Neural cell (in vitro differentiated cells): ENCODE data around the gene CYB561D1. TPM values are rescaled to one million over a fixed set of nuclear protein-coding genes. Genes with fewer than 3 reads are reported as not detected.
A peak's percentile ranks its signal among the peaks of the same experiment; 100 is the strongest.

Source experiments
- H2AFZ ChIP-seq: fragments of 200-600, 300-800 bp; sonication (generic), shearing (Covaris generic); 2 replicates; pipeline ENCODE4 v1.6.0; 2014; ENCODE audit warnings: low read depth, mild to moderate bottlenecking, antibody characterized with exemption, low read length, moderate library complexity
- H3F3A ChIP-seq: fragments of 200-600 bp; shearing (Covaris generic); 2 replicates; pipeline ENCODE4 v1.6.1; 2016; ENCODE audit warnings: mild to moderate bottlenecking, moderate library complexity, mixed read lengths, antibody characterized with exemption, low read length; ENCODE audit not compliant: insufficient read depth, poor library complexity, severe bottlenecking
- H3K27ac ChIP-seq: fragments of 200-600, 300-800 bp; sonication (generic), shearing (Covaris generic); 2 replicates; pipeline ENCODE4 v1.5.1; 2014; ENCODE audit warnings: mild to moderate bottlenecking, low read length, moderate library complexity
- H3K27me3 ChIP-seq: fragments of 300-800, 200-600 bp; sonication (generic), shearing (Covaris generic); 2 replicates; pipeline ENCODE4 v1.6.0; 2014; ENCODE audit warnings: mild to moderate bottlenecking, low read depth, low read length, moderate library complexity; ENCODE audit not compliant: insufficient read depth
- H3K36me3 ChIP-seq: fragments of 300-800, 200-600 bp; sonication (generic), shearing (Covaris generic); 2 replicates; pipeline ENCODE4 v1.5.1; 2014; ENCODE audit warnings: mild to moderate bottlenecking, antibody characterized with exemption, low read length, moderate library complexity; ENCODE audit not compliant: insufficient read depth
- H3K4me2 ChIP-seq: fragments of 300-800, 200-600 bp; sonication (generic), shearing (Covaris generic); 2 replicates; pipeline ENCODE4 v1.6.0; 2014; ENCODE audit warnings: mild to moderate bottlenecking, low read length
- H3K4me3 ChIP-seq: fragments of 300-800, 200-600 bp; sonication (generic), shearing (Covaris generic); 2 replicates; pipeline ENCODE4 v1.5.1; 2014; ENCODE audit warnings: mild to moderate bottlenecking, low read length, moderate library complexity
- H3K79me2 ChIP-seq: fragments of 200-600 bp; shearing (Covaris generic); replicated peaks from 2 replicates; pipeline ENCODE4 v1.6.0; 2014; ENCODE audit warnings: mild to moderate bottlenecking, low read length, moderate library complexity; ENCODE audit not compliant: insufficient read depth
- H3K9ac ChIP-seq: fragments of 300-800, 200-600 bp; sonication (generic), shearing (Covaris generic); 2 replicates; pipeline ENCODE4 v1.6.1; 2016; ENCODE audit warnings: mild to moderate bottlenecking, low read length, mixed read lengths
- H3K9me2 ChIP-seq: fragments of 200-600 bp; shearing (Covaris generic); 2 replicates; pipeline ENCODE4 v1.6.1; 2016; ENCODE audit warnings: mild to moderate bottlenecking, low read length, mixed read lengths; ENCODE audit not compliant: insufficient read depth
- H3K9me3 ChIP-seq: fragments of 200-600, 300-800 bp; sonication (generic), shearing (Covaris generic); 2 replicates; pipeline ENCODE4 v1.6.1; 2016; ENCODE audit warnings: mild to moderate bottlenecking, mixed run types, low read length, moderate library complexity, mixed read lengths
- H4K20me1 ChIP-seq: fragments of 200-600 bp; shearing (Covaris generic); 2 replicates; pipeline ENCODE4 v1.6.1; 2016; ENCODE audit warnings: mild to moderate bottlenecking, mixed run types; ENCODE audit not compliant: insufficient read depth
- EP300 ChIP-seq: fragments of 450-650 bp; conservative IDR thresholded peaks from 2 replicates; pipeline ENCODE4 v1.6.1; 2014; ENCODE audit warnings: antibody characterized with exemption, mild to moderate bottlenecking, moderate library complexity; ENCODE audit not compliant: poor library complexity, severe bottlenecking
- EZH2 ChIP-seq: fragments of 200-600, 300-800 bp; shearing (Covaris generic), sonication (generic); IDR thresholded peaks from 2 replicates; pipeline ENCODE4 v1.6.1; 2014; ENCODE audit warnings: antibody characterized with exemption, low read length, borderline replicate concordance, mild to moderate bottlenecking; ENCODE audit not compliant: insufficient read depth, poor library complexity, severe bottlenecking
- MXI1 ChIP-seq: fragments of 450-650 bp; conservative IDR thresholded peaks from 2 replicates; pipeline ENCODE4 v1.6.1; 2014; ENCODE audit warnings: antibody characterized with exemption, mild to moderate bottlenecking; ENCODE audit not compliant: poor library complexity, severe bottlenecking
- POLR2AphosphoS5 ChIP-seq: IDR thresholded peaks from 2 replicates; pipeline ENCODE4 v1.6.1; 2012
- RAD21 ChIP-seq: fragments of 450-650 bp; conservative IDR thresholded peaks from 2 replicates; pipeline ENCODE4 v1.6.1; 2014; ENCODE audit warnings: antibody characterized with exemption, mild to moderate bottlenecking, moderate library complexity
- SMC3 ChIP-seq: fragments of 450-650 bp; conservative IDR thresholded peaks from 2 replicates; pipeline ENCODE4 v1.6.1; 2014; ENCODE audit warnings: antibody characterized with exemption, mild to moderate bottlenecking, moderate library complexity; ENCODE audit not compliant: poor library complexity
- TAF1 ChIP-seq: IDR thresholded peaks from 2 replicates; pipeline ENCODE4 v1.6.1; 2012; ENCODE audit warnings: low read depth
- polyA plus RNA-seq: library from polyadenylated mRNA; depleted of rRNA; stranded (reverse); fragments of >200 nt; gene quantifications from 2 replicates; pipeline ENCODE4 v1.2.3, GENCODE V29; 2014
- TF ChIP-seq, protein P1 (sequence below): IDR thresholded peaks from 2 replicates; pipeline ENCODE4 v1.6.1; 2012; ENCODE audit warnings: borderline replicate concordance
- TF ChIP-seq, protein P2 (sequence below): fragments of 450-650 bp; IDR thresholded peaks from 2 replicates; pipeline ENCODE4 v1.5.1; 2014; ENCODE audit warnings: antibody characterized with exemption, mild to moderate bottlenecking, moderate library complexity; ENCODE audit not compliant: poor library complexity, severe bottlenecking

The CYB561D1 gene
- polyA plus RNA-seq, 1 donor from 2014 or later, result 7.2 TPM

DNA sequence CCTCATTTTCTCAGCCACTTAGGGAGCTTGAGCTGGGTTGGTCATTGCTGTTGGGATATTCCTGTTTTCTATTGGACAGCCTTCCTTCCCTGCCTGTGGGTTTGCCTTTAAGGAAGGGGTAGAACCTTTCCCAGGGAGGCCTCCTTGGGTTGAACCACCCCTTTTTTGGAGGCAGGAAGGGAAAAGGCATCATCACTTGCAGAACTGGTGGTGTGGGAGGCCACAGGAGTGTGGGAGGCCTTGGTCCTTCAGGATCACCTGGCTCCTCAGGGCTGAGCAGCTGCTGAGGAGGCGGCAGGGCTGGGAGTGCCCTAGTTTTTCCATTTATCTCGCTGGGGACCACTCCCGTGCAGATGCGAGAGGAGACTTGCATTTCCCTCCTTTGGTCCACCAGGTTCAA lies 667 bp upstream of the CYB561D1 start:
- no peaks in the 10 kb centered on the region for H3K27me3 ChIP-seq
- H3K4me3 ChIP-seq, result peak overlapping the region; percentile 95
- H4K20me1 ChIP-seq, result no peaks in the 10 kb centered on the region
- no peak overlapping the region for H2AFZ ChIP-seq
- no peaks in the 10 kb centered on the region for H3K79me2 ChIP-seq
- no peaks in the 10 kb centered on the region for H3F3A ChIP-seq
- H3K4me2 ChIP-seq, result no peak overlapping the region
- TF ChIP-seq, protein P1, sequence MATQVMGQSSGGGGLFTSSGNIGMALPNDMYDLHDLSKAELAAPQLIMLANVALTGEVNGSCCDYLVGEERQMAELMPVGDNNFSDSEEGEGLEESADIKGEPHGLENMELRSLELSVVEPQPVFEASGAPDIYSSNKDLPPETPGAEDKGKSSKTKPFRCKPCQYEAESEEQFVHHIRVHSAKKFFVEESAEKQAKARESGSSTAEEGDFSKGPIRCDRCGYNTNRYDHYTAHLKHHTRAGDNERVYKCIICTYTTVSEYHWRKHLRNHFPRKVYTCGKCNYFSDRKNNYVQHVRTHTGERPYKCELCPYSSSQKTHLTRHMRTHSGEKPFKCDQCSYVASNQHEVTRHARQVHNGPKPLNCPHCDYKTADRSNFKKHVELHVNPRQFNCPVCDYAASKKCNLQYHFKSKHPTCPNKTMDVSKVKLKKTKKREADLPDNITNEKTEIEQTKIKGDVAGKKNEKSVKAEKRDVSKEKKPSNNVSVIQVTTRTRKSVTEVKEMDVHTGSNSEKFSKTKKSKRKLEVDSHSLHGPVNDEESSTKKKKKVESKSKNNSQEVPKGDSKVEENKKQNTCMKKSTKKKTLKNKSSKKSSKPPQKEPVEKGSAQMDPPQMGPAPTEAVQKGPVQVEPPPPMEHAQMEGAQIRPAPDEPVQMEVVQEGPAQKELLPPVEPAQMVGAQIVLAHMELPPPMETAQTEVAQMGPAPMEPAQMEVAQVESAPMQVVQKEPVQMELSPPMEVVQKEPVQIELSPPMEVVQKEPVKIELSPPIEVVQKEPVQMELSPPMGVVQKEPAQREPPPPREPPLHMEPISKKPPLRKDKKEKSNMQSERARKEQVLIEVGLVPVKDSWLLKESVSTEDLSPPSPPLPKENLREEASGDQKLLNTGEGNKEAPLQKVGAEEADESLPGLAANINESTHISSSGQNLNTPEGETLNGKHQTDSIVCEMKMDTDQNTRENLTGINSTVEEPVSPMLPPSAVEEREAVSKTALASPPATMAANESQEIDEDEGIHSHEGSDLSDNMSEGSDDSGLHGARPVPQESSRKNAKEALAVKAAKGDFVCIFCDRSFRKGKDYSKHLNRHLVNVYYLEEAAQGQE, result no peak
- TF ChIP-seq EZH2 (no peak), TAF1 (no peak), POLR2AphosphoS5 (no peak), SMC3 (no peak), MXI1 (no peak), EP300 (no peak), RAD21 (no peak)
- TF ChIP-seq, protein P2, sequence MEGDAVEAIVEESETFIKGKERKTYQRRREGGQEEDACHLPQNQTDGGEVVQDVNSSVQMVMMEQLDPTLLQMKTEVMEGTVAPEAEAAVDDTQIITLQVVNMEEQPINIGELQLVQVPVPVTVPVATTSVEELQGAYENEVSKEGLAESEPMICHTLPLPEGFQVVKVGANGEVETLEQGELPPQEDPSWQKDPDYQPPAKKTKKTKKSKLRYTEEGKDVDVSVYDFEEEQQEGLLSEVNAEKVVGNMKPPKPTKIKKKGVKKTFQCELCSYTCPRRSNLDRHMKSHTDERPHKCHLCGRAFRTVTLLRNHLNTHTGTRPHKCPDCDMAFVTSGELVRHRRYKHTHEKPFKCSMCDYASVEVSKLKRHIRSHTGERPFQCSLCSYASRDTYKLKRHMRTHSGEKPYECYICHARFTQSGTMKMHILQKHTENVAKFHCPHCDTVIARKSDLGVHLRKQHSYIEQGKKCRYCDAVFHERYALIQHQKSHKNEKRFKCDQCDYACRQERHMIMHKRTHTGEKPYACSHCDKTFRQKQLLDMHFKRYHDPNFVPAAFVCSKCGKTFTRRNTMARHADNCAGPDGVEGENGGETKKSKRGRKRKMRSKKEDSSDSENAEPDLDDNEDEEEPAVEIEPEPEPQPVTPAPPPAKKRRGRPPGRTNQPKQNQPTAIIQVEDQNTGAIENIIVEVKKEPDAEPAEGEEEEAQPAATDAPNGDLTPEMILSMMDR, result no peak
- peak overlapping the region; percentile 69 for H3K9ac ChIP-seq
- no peaks in the 10 kb centered on the region for H3K36me3 ChIP-seq
- H3K27ac ChIP-seq, result no peak overlapping the region
- H3K9me2 ChIP-seq, result no peaks in the 10 kb centered on the region
- H3K9me3 ChIP-seq, result no peaks in the 10 kb centered on the region

DNA sequence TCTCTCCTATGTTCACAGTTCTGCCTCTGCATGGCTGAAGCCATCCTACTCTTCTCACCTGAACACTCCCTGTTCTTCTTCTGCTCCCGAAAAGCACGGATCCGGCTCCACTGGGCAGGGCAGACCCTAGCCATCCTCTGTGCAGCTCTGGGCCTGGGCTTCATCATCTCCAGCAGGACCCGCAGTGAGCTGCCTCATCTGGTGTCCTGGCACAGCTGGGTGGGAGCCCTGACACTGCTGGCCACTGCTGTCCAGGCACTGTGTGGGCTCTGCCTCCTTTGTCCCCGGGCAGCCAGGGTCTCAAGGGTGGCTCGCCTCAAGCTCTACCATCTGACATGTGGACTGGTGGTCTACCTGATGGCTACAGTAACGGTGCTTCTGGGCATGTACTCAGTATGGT lies 1.8 kb downstream of the CYB561D1 start:
- no peaks in the 10 kb centered on the region for H3K79me2 ChIP-seq
- H3K27ac ChIP-seq, result no peak overlapping the region
- H3K9me2 ChIP-seq, result no peaks in the 10 kb centered on the region
- H3K9me3 ChIP-seq, result no peaks in the 10 kb centered on the region
- H3K9ac ChIP-seq, result no peak overlapping the region
- no peaks in the 10 kb centered on the region for H3K36me3 ChIP-seq
- H2AFZ ChIP-seq, result no peak overlapping the region
- H3K4me3 ChIP-seq, result no peak overlapping the region
- no peak for TF ChIP-seq SMC3
- TF ChIP-seq, protein P1, result no peak
- H4K20me1 ChIP-seq, result no peaks in the 10 kb centered on the region
- no peaks in the 10 kb centered on the region for H3F3A ChIP-seq
- no peak overlapping the region for H3K4me2 ChIP-seq
- no peaks in the 10 kb centered on the region for H3K27me3 ChIP-seq
